DOHH2 (cell line): ENCODE results near the gene EPHA8.

Source experiments
- CTCF ChIP-seq: fragments of 200-600 bp; sonication (generic); IDR thresholded peaks from one replicate; pipeline ENCODE4 v1.5.1; 2014; ENCODE audit warnings: antibody characterized with exemption, mild to moderate bottlenecking, low read depth, low read length; ENCODE audit not compliant: poor library complexity, severe bottlenecking
- EZH2phosphoT487 ChIP-seq: fragments of 200-600 bp; sonication (generic); IDR thresholded peaks from 2 replicates; pipeline ENCODE4 v1.6.1; 2017; ENCODE audit warnings: borderline replicate concordance, mild to moderate bottlenecking, antibody characterized with exemption, low read length, moderate library complexity, mixed read lengths

GRCh38 chr1:22578732-22579361 lies 15.6 kb downstream of the EPHA8 start:
- TF ChIP-seq CTCF: no peak
- TF ChIP-seq EZH2phosphoT487: no peak
